Liver (tissue), 9 donors: ENCODE measurements around the gene BTG2. TPM values are rescaled to one million over a fixed set of nuclear protein-coding genes. Genes with fewer than 3 reads are reported as not detected.
A peak's percentile ranks its signal among the peaks of the same experiment; 100 is the strongest.

Experiments used
- DNase-seq: peaks from one replicate; pipeline ENCODE4 v3.0.0-alpha.2; 2017; ENCODE audit warnings: low spot score
- H3K27ac ChIP-seq, 2 donors: one replicate each; pipeline ENCODE4 v1.7.0; 2013; ENCODE audit warnings: inconsistent platforms in 2 of 2, low read length in 2 of 2, control low read depth in 1 of 2, low read depth in 1 of 2, mild to moderate bottlenecking in 1 of 2
- H3K27me3 ChIP-seq, 4 donors: one replicate each; pipeline versions ENCODE4 v1.6.1 to v1.7.0; 2013; ENCODE audit warnings: low read length in 3 of 4, inconsistent platforms in 1 of 4, mild to moderate bottlenecking in 1 of 4, moderate library complexity in 1 of 4; ENCODE audit not compliant: control insufficient read depth in 4 of 4, insufficient read depth in 4 of 4
- H3K36me3 ChIP-seq, 4 donors: one replicate each; pipeline versions ENCODE4 v1.6.1 to v1.7.0; 2013; ENCODE audit warnings: low read length in 3 of 4, mild to moderate bottlenecking in 3 of 4, low read depth in 1 of 4, moderate library complexity in 1 of 4; ENCODE audit not compliant: control insufficient read depth in 4 of 4, insufficient read depth in 3 of 4
- H3K4me1 ChIP-seq, 4 donors: one replicate each; pipeline versions ENCODE4 v1.6.1 to v1.7.0; 2013; ENCODE audit warnings: low read length in 3 of 4, mild to moderate bottlenecking in 3 of 4, moderate library complexity in 1 of 4; ENCODE audit not compliant: control insufficient read depth in 4 of 4, insufficient read depth in 4 of 4
- H3K4me3 ChIP-seq, 3 donors: one replicate each; pipeline versions ENCODE4 v1.6.1 to v1.7.0; 2013; ENCODE audit warnings: low read length in 3 of 3, control low read depth in 1 of 3, low read depth in 1 of 3, mild to moderate bottlenecking in 1 of 3
- H3K9ac ChIP-seq, 2 donors: one replicate each; pipeline ENCODE4 v1.7.0; 2013; ENCODE audit warnings: low read length in 2 of 2, mild to moderate bottlenecking in 2 of 2, moderate library complexity in 2 of 2, control low read depth in 1 of 2, low read depth in 1 of 2
- H3K9me3 ChIP-seq, 4 donors: one replicate each; pipeline versions ENCODE4 v1.6.1 to v1.7.0; 2013; ENCODE audit warnings: low read length in 3 of 4; ENCODE audit not compliant: control insufficient read depth in 4 of 4
- EGR1 ChIP-seq, 2 donors: IDR thresholded peaks; 2 replicates each; pipeline ENCODE4 v1.6.1; 2016 to 2018; ENCODE audit warnings: antibody characterized with exemption in 2 of 2, low read depth in 2 of 2
- FOXA2 ChIP-seq: IDR thresholded peaks from 2 replicates; pipeline ENCODE4 v1.6.1; 2016; ENCODE audit warnings: antibody characterized with exemption
- GABPA ChIP-seq, 2 donors: IDR thresholded peaks in 1 of 2; conservative IDR thresholded peaks in 1 of 2; 2 replicates each; pipeline ENCODE4 v1.6.1; 2016; ENCODE audit warnings: antibody characterized with exemption in 2 of 2, mild to moderate bottlenecking in 1 of 2, moderate library complexity in 1 of 2
- HNF4A ChIP-seq, 2 donors: conservative IDR thresholded peaks; 2 replicates each; pipeline ENCODE4 v1.6.1; 2016; ENCODE audit warnings: antibody characterized with exemption in 2 of 2, mild to moderate bottlenecking in 2 of 2
- HNF4G ChIP-seq: IDR thresholded peaks from 2 replicates; pipeline ENCODE4 v1.6.1; 2016; ENCODE audit warnings: antibody characterized with exemption
- JUND ChIP-seq, 2 donors: IDR thresholded peaks; 2 replicates each; pipeline ENCODE4 v1.6.1; 2016; ENCODE audit warnings: antibody characterized with exemption in 2 of 2
- NR2F2 ChIP-seq: IDR thresholded peaks from 2 replicates; pipeline ENCODE4 v1.6.1; 2016; ENCODE audit warnings: antibody characterized with exemption
- RXRA ChIP-seq, 2 donors: IDR thresholded peaks; 2 replicates each; pipeline ENCODE4 v1.6.1; 2017 to 2018; ENCODE audit warnings: antibody characterized with exemption in 2 of 2, mild to moderate bottlenecking in 1 of 2
- SP1 ChIP-seq: IDR thresholded peaks from 2 replicates; pipeline ENCODE4 v1.6.1; 2018; ENCODE audit warnings: antibody characterized with exemption, mild to moderate bottlenecking
- TAF1 ChIP-seq: conservative IDR thresholded peaks from 2 replicates; pipeline ENCODE4 v1.6.1; 2016; ENCODE audit warnings: antibody characterized with exemption, mild to moderate bottlenecking
- YY1 ChIP-seq: IDR thresholded peaks from 2 replicates; pipeline ENCODE4 v1.6.1; 2016; ENCODE audit warnings: antibody characterized with exemption, mild to moderate bottlenecking
- WGBS: extraction: QIAGEN DNeasy Blood & Tissue Kit; methylation state at CpG from one replicate; pipeline ENCODE4 v1.1.7; 2013; 5-methylcytosine and 5-hydroxymethylcytosine counted together
- polyA plus RNA-seq, 2 donors: library from polyadenylated mRNA; stranded (reverse) in 1 of 2; unstranded in 1 of 2; fragments of 200-250 nt in 1 of 2; fragments of >200 nt in 1 of 2; fragmentation: Nextera tagmentation in 1 of 2; extraction: Ambion mirVana in 1 of 2; gene quantifications; one replicate each; pipeline versions ENCODE4 v1.2.1 to v1.2.3, GENCODE V29; 2013 to 2015
- total RNA-seq, 2 donors: library from RNA; depleted of rRNA; stranded (reverse); fragments of >200 nt; gene quantifications; one replicate each; pipeline ENCODE4 v1.2.3, GENCODE V29; 2014
- TF ChIP-seq, protein P1 (sequence below): IDR thresholded peaks from 2 replicates; pipeline ENCODE4 v1.6.1; 2016; ENCODE audit warnings: antibody characterized with exemption
- TF ChIP-seq, protein P2 (sequence below): IDR thresholded peaks from 2 replicates; pipeline ENCODE4 v1.6.1; 2016; ENCODE audit warnings: antibody characterized with exemption, mild to moderate bottlenecking
- TF ChIP-seq, protein P3 (sequence below): fragments of 150-350 bp; IDR thresholded peaks from 2 replicates; pipeline ENCODE4 v1.5.1; 2017; ENCODE audit warnings: improper control_type of control experiment, low read depth, low read length; ENCODE audit not compliant: missing input control
- TF ChIP-seq, protein P4 (sequence below): IDR thresholded peaks from 2 replicates; pipeline ENCODE4 v1.6.1; 2016; ENCODE audit warnings: antibody characterized with exemption
- donor health status: healthy.
- donor health status: healthy.
- donor health status: healthy.
- donor health status: healthy.
- donor health status: healthy.

The BTG2 gene
- total and polyA plus RNA-seq, 4 donors: 3.8 to 52.5 (median 4.8) TPM

DNA sequence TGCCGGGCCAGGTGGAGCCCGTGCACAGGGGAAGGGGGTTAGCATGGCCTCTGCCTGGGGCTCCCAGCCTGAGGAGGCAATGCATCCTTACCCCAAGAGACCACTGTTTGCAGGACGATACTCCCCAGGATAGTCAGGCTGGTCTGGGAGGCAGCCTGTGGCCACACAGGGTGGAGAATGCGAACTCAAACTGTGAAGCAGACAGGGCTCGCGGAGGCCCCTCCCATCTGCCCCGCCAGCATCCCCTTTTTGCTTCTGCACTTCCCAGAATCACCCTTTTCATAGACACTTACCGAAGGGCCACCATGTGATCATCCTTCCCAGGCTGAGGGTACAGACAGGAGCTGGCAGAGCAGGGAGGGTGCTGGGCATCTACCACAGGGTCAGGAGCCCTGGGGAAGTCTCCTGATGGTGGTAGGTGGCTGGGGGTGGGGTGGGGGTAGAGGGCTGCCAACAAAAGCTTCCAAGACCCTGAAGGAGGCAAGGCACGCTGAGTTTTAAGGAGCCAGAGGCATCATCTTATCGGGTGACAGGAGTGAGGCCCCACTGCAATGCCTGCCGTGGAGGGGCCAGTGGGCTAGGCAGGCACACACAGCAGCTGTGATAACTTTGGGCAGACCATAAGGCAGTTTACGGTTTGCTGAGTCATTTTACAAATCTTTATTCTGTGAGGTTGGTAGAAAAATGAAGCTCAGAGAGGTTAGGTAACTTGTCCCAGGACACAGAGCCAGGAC, 31.3 kb upstream of the BTG2 start:
- Histone ChIP-seq H3K36me3 (no peaks in the 10 kb centered on the region), H3K27ac (peak overlapping the region in 1 of 2 donors; percentile 53), H3K4me3 (peak overlapping the region in 1 of 3 donors; percentile 47), H3K9ac (no peak overlapping the region), H3K4me1 (peaks cover 0 to 13% (median 0%) of the 10 kb centered on the region in 4 donors), H3K9me3 (no peaks in the 10 kb centered on the region), H3K27me3 (no peaks in the 10 kb centered on the region)
- 83% methylated on average over 12 of the region's 12 CpGs for WGBS
- DNase-seq: no peak
- TF ChIP-seq NR2F2: no peak
- TF ChIP-seq, protein P1, sequence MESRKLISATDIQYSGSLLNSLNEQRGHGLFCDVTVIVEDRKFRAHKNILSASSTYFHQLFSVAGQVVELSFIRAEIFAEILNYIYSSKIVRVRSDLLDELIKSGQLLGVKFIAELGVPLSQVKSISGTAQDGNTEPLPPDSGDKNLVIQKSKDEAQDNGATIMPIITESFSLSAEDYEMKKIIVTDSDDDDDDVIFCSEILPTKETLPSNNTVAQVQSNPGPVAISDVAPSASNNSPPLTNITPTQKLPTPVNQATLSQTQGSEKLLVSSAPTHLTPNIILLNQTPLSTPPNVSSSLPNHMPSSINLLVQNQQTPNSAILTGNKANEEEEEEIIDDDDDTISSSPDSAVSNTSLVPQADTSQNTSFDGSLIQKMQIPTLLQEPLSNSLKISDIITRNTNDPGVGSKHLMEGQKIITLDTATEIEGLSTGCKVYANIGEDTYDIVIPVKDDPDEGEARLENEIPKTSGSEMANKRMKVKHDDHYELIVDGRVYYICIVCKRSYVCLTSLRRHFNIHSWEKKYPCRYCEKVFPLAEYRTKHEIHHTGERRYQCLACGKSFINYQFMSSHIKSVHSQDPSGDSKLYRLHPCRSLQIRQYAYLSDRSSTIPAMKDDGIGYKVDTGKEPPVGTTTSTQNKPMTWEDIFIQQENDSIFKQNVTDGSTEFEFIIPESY: no peak
- TF ChIP-seq RXRA (IDR thresholded peaks at IDR 0.05): no peak
- TF ChIP-seq EGR1 (IDR thresholded peaks at IDR 0.05; ENCODE audit: low read depth in 2 of 2): no peak
- TF ChIP-seq JUND (IDR thresholded peaks at IDR 0.05): no peak
- no peak for TF ChIP-seq HNF4G
- TF ChIP-seq, protein P2, sequence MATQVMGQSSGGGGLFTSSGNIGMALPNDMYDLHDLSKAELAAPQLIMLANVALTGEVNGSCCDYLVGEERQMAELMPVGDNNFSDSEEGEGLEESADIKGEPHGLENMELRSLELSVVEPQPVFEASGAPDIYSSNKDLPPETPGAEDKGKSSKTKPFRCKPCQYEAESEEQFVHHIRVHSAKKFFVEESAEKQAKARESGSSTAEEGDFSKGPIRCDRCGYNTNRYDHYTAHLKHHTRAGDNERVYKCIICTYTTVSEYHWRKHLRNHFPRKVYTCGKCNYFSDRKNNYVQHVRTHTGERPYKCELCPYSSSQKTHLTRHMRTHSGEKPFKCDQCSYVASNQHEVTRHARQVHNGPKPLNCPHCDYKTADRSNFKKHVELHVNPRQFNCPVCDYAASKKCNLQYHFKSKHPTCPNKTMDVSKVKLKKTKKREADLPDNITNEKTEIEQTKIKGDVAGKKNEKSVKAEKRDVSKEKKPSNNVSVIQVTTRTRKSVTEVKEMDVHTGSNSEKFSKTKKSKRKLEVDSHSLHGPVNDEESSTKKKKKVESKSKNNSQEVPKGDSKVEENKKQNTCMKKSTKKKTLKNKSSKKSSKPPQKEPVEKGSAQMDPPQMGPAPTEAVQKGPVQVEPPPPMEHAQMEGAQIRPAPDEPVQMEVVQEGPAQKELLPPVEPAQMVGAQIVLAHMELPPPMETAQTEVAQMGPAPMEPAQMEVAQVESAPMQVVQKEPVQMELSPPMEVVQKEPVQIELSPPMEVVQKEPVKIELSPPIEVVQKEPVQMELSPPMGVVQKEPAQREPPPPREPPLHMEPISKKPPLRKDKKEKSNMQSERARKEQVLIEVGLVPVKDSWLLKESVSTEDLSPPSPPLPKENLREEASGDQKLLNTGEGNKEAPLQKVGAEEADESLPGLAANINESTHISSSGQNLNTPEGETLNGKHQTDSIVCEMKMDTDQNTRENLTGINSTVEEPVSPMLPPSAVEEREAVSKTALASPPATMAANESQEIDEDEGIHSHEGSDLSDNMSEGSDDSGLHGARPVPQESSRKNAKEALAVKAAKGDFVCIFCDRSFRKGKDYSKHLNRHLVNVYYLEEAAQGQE: no peak
- TF ChIP-seq YY1: no peak
- TF ChIP-seq, protein P3, sequence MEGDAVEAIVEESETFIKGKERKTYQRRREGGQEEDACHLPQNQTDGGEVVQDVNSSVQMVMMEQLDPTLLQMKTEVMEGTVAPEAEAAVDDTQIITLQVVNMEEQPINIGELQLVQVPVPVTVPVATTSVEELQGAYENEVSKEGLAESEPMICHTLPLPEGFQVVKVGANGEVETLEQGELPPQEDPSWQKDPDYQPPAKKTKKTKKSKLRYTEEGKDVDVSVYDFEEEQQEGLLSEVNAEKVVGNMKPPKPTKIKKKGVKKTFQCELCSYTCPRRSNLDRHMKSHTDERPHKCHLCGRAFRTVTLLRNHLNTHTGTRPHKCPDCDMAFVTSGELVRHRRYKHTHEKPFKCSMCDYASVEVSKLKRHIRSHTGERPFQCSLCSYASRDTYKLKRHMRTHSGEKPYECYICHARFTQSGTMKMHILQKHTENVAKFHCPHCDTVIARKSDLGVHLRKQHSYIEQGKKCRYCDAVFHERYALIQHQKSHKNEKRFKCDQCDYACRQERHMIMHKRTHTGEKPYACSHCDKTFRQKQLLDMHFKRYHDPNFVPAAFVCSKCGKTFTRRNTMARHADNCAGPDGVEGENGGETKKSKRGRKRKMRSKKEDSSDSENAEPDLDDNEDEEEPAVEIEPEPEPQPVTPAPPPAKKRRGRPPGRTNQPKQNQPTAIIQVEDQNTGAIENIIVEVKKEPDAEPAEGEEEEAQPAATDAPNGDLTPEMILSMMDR: no peak
- TF ChIP-seq, protein P4, sequence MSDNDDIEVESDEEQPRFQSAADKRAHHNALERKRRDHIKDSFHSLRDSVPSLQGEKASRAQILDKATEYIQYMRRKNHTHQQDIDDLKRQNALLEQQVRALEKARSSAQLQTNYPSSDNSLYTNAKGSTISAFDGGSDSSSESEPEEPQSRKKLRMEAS: no peak
- TF ChIP-seq SP1: no peak
- no peak for TF ChIP-seq HNF4A (conservative IDR thresholded peaks at IDR 0.05)
- TF ChIP-seq TAF1: no peak
- TF ChIP-seq GABPA (IDR thresholded peaks at IDR 0.05 in 1 of 2, conservative IDR thresholded peaks at IDR 0.05 in 1 of 2): no peak
- no peak for TF ChIP-seq FOXA2
